Renal cortical epithelial cell (primary cell): ENCODE data around the gene ATP12A. TPM values are rescaled to one million over a fixed set of nuclear protein-coding genes. Genes with fewer than 3 reads are reported as not detected.
A peak's percentile ranks its signal among the peaks of the same experiment; 100 is the strongest.

Experiments used
- DNase-seq: peaks from one replicate; pipeline ENCODE4 v3.0.0-alpha.2; 2011; ENCODE audit warnings: low read depth
- total RNA-seq: library from RNA; depleted of rRNA; stranded (reverse); fragments of >200 nt; gene quantifications from 2 replicates; pipeline ENCODE4 v1.2.3, GENCODE V29; 2014

ATP12A gene
- total RNA-seq, 1 donor from 2014 or later: not detected

DNA sequence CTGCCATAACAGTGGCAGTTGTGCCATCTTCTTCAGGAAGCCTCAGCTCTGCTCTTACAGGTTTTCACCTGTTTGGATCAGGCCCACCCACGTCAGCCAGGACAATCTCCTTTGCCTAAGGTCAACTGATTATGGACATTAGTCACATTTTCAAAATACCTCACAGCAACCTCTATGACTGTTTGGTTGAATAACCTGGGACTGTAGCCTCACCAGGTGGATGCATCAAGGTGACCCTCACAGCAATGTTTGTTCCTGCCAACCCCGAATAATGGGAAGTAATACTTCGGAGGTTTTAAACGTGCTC, 17.2 kb upstream of the ATP12A start:
- no peak for DNase-seq

DNA sequence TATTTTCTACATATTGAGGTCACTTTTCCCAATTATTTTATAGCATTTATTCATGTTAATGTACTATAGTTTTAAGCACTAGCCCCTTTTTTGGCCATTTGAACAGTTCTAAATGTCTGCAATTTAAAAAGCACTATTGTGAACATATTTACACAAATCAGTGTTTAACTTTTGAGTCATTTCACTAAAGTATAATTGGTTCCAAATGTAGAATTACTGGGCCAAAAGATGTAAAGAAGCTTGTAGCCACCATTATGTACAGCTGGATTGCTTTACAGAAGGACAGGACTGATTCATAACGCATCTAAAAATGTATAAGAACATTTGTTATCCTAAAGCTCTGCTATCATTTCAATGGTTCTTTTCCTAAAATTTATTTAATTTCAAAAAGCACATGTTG, 16.6 kb upstream of the ATP12A start:
- no peak for DNase-seq

DNA sequence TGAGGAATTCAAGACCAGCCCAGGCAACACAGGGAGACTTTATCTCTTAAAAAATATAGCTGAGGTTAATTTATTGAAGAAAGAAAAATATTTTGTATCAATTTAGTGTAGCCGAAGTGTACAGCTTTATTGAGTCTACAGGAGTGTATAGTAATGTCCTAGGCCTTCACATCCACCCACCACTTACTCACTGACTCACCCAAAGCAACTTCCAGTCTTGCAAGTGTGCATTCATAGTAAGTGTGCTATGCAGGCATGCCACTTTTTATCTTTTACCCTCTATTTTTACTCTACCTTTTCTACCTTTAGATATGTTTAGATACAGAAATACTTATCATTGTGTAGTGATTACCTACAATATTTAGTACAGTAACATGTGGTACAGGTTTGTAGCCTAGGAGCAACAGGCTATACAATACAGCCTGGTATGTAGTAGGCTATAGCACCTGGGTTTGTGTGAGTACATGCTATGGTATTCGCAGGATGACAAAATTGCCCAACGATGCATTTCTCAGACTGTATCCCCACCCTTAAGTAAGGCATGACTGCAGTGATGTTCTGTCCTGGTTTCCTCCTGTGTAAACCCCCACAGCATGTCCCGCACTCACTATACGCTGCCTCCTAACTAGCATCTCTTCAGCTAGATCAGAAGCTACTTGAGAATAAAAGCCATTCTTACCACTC, 15.3 kb upstream of the ATP12A start:
- peak; percentile 49 for DNase-seq

DNA sequence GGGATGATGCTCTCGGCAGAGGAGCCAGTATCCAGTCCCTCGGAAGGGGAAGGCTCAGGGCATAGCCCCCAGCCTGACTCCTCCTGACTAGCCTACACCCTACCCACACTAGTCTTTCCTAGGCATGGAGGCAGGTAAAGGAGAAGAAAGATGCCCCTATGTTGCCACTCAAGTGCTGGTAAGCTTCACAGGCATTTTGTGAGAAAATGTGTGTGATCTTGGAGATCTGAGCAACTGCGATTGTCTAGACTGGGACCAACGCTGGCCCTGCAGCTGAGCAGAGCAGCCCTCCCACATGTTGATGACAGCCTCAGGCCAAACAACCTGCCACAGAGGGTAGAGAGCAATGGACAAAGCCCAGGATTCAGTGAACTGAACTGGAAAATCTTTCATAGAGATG, 11.7 kb upstream of the ATP12A start:
- DNase-seq: no peak

DNA sequence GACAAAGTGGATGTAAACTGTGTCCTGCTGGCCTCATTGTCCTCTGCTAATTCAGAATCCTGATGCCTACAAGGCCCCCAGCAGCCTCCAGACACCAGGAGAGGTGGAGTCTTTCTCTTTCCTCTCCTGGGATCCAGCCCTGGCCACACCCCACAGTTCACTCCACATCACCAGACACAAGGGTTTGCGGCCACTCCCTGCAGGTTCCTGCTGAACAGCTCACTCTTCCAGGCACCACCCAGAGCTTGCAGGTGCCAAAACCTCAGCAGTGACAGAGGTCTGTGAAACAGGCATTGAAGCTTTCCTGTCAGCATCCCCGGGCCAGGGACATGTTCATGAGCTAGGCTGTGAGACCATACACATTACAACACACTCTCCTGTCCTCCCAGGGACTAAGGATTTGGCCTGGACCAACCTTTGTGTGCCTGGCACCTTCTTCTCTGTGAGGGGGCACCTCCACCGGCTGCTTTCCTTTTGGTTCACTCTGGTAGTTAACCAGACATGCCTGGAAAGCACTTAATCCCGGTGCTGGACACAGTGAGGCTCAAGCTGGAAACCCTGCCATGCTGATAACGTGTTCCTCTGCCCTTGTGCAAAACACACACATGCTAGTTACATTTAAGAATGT, 11.1 kb upstream of the ATP12A start:
- peak; percentile 20 for DNase-seq

DNA sequence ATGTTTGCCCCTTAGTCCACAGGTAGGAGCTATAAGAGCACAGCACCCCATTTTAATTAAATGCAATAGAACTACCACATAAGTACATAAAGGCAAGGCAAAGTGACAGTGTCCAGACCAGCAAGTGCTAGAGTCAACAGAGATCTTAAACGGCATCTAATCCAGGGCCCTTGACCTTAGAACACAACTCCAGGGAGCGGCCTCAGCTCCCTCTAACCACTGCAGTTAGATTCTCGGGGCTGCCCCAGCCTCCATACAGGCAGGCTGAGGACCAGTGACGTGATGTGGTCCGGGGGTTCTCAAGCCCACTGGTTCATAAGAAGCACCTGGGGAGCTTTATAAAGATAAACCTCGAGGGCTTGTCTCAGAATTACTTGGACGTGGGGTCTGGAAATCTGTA, 10.0 kb upstream of the ATP12A start:
- no peak for DNase-seq

DNA sequence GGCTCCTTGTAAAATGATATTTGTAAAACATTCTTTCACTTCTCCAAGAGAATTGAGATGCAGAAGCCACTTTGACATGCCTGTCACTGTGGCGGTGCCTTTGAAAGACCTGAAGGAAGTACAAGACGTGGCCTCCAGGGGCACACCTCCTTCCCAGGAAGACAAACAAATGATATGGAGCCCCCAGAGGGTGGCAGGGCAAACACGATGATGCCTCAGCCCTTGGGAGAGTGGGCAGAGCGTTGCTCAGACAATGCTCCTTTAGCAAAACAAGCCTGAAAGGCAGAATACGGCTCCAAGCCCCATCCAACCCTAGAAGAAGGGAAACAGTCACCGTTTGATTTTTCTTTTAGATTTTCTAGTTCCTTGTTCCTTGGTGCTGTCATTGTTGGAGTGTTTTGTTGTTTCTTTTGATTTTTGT, 9.2 kb upstream of the ATP12A start:
- peak; percentile 21 for DNase-seq

DNA sequence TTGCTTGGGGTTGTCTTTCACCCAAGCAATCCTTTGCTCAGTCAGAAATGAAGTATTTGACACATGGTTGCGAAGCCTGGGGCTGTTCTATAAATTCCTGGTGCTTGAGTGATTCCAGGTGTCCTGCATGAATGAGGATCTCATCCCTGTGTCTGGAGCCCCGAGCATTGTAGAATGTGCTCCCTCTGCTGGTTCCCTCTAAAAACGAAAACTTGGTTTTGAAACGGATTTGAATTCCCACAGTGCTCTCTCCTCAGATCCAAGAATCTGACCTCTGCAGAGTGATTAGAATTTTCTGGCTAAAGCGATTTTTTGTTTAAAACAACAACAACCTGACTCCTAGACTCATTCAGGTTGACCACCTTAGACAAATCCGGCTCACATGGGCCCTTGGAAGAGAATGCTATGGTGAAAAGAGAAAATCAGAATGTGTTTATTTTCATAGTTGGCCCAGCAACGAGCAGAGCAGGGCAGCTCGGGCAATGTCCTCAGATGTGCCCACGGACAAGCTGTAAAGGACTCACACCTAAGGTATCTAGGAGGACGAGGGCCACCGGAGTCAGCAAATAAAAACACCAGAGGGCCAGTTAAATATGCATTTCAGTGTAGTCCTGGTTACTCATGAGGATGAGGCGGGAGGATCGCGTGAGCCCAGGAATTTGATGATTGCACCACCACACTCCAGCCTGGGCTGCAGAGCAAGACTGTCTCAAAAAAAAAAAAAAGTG, 8.7 kb upstream of the ATP12A start:
- peak; percentile 91 for DNase-seq

DNA sequence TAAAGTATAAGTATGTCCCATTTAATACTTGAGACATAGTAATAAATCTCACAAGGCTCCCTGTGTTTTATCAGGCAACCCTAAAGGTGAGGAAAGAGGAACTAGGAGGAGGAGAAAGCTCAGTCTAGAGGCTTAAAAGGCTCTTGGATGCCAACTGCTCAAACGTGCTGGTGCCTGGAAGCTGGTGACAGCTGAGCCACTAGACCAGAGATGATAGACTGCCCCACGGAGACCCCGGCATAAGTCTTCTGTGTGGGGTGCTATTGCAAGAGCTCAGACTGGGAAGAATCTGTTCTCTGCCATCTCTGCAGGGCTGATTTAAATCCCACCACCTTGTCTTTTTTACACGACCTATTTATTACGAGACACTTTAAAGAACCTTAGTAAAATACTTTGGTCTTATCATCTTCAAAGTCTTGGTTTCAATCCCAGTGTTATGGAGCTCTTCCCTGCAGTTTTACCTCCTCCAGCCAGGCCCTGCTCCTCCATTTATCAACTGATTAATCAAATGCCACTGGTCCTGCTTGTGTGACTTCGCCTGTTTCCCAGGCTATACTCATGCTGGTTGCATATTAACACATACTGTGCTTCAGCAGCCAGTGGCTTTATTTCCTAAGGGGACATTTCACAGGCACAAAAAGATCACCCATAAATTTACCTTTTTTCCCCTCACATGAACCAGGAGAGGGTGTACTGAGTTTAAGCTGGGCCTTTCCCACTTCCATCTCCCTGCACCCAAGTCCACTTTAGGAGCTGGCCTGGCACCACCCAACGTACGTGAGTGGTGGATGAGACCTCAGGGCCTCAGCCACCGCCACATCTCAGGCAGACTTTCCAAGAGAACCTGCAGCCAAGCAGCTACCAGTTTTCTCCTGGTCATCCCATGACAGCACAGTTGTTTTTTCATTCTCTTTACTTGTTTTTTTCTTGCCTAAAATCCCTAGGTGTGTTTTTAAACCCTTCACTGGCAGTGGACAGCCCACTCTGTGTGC, 7.8 kb upstream of the ATP12A start:
- peak; percentile 70 for DNase-seq

DNA sequence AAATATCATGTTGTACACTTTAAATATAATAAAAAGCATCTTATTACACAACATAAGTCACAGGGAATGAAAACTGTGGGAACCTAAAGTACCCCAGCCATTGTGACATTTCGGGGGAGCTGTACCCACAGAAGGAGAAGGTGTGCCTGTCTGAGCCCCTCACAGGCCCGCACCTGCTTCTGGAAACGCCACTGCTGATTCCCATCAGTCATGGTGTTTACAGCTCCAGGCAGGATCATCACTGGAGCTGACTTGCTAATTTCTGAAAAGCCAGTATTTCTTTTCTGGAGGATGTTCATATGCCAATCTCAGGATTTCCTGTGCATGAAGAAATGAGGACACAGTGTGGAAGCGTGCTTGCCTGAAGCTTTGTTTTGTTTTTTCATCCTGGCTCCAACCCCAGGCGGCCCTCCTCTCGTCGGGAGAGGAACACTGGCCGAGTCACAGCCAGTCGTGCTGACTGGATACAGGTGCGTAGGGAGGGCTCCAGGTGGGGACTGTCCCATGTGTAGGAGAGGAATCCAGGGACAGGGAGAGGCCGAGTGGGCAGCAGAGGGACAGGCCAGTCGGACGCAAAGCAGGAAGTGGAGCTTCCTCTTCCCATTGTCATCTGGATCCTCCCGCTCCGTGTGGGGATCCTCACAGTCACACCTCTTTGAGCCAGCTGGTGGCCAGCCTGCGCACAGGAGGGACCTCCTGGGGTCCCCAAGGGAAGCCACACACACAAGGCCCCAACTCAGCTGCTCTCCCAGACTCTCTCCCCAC, 4.2 kb upstream of the ATP12A start:
- no peak for DNase-seq

DNA sequence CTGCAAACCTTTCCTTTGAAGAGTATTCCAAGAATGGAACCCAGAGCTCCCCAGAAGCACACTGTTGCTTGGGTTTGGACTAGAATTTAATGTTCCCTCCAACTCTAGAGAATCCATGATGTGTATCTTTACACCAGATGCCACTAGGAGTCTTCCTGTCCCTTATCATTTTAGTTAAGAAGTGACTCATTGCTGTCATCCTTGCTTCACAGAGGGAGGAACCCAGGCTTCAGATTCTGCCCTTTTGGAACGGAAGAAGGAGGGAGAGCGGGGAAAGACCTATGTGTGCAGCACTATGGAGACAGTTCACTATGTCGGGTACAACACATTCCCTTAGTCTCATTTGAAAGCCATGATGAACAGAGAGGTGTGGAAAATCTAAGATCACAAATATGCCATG, 2.1 kb upstream of the ATP12A start:
- DNase-seq: no peak

DNA sequence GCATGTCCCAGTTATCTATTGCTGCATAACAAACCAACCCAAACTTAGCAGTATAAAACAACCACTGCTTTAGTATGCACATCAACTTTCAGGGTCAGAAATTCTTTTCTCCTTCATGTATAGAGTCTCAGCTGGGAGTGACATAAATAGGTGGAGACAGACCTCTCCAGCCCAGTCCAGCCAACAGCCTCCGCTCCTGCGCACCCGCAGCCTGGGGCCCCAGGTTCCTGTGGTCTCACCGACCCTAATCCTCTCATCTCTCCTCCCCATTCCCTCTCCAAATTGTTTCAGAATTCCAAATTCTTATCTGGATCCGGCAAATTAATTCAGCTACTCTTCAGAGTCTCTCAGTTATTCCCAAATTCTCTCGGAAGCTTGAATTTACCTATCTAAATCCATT, 522 bp upstream of the ATP12A start:
- no peak for DNase-seq

DNA sequence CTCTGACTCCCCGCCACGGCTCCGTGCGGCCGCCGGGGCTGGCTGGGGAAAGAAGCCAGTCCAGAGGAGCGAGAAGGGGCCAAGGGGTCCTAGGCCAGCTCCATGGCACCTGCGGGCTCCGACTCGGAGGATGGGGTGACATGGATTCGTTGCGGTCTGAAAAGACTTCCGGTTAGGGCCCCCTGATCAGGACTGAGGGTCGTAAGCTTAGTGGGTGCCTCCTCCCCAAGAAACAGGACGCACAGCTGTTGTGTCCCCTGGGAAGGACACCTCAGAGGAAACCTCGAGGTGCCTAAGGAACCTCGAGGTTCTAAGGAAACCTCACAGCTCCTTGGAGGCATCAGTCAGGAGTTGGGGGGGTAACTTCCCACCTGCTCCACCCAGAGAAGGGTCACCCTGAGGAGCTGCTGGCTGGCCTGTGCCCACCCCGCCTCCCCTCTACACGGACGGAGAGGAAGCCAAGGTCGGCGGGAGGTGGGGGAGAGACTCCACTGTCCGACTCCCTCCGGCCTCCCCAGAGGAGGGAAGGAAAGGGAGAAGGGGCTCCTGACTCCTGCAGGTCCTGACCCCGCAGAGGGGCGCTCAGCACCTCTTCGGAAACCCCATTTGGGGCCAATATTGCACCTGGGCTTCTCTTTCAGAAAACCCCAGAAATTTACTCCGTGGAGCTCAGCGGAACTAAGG, 855 bp downstream of the ATP12A start:
- no peak for DNase-seq

DNA sequence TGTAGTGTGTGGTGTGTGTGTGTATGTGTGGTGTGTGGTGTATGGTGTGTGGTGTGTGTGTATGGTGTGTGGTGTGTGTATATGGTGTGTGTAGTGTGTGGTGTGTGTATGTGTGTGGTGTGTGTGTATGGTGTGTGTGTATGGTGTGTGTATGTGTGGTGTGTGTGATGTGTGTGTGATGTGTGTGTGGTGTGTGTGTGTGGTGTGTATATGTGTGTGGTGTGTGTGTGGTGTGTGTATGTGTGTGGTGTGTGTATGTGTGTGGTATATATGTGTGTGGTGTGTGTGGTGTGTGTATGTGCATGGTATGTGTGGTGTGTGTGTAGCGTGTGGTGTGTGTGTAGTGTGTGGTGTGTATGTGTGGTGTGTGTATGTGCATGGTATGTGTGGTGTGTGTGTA, 1.7 kb downstream of the ATP12A start:
- no peak for DNase-seq

DNA sequence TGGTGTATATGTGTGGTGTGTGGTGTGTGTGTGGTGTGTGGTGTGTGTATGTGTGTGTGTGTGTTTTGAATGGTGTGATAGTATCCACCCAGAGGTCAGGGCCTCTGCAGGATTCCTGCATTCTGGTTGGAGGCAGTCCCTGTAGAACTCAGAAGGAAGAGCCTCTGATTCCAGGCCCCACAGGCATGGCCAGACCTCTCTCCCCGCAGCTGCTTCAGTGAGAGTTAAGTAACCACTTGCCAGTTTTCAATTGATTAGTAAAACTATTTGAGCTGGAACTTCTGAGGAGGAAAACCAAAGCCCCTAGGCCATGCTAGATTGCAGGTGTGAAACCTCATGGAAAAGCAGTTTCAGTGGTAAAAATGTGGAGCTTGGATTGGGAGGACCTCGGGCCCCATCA, 2.1 kb downstream of the ATP12A start:
- no peak for DNase-seq

DNA sequence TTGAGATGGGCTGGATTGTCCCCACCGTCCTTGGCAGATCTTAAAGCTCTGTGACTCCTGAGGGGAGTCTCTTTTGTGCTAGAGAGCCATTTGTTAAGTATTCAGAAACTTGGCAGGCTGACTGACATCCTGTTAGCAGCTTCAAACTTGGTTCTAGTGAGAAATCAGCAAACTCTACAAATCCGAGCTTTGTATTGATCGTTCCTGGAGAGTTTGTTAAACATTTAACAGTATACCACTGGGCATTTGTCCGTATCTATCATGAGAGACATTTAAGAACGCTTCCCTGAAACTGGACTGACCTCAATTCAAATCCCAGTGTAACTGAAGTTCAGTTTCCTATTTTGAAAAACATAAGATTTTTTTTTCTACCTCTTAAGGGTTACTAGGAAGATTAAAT, 3.1 kb downstream of the ATP12A start:
- no peak for DNase-seq

DNA sequence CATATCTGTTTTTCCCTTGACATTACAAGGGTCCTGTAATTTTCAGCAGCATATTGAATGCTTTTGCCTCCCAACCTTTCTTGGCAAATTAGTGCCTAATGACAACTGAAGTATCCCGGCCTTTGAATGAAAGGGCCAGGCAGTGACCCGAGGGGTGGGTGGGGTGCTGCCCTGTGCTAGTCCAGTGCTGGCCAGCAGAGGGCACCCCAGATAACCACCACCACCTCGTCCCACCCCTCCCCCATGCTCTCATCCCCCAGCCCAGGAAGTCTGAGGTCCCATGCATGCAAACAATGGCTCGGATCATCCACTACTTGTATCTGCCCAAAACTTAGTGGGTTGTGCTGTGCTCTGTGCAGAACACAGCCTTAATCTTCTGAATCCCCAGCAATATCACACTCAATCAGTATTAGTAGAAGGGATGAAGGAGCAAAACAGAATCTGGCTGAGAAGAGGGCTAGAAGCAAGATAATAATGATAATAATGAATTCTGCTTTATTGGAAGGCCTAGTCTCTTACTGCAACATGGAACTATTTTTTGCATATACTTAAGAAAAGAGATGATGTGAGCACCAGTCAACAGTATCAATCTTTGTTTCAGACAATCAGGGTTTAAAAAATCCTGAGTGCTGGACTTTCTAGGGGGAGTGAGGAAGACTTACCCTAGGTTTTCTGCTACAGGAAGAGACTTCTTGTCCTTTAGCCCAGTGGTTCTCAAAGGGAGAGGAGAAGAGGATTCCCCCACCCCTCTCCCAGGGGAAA, 3.8 kb downstream of the ATP12A start:
- DNase-seq: peak; percentile 18

DNA sequence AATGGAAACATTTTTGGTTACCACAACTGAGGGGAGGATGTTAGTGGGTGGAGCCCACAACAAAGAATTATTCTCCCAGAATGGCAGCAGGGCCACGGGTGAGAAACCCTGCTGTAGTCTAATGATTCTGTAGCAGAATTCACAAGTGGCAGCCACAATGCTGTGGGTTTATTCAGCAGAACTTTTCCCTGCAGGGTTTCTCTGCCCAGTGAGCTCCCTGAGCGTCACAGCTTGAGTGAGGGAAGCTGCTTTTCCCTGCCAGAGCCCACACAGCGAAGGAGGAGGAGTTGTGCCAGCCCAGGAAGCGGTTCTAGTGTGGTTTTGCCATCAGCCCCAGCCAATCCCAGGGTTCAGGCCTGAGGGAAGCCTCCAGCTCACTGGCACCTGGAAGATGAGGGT, 4.4 kb downstream of the ATP12A start:
- DNase-seq: peak; percentile 11

DNA sequence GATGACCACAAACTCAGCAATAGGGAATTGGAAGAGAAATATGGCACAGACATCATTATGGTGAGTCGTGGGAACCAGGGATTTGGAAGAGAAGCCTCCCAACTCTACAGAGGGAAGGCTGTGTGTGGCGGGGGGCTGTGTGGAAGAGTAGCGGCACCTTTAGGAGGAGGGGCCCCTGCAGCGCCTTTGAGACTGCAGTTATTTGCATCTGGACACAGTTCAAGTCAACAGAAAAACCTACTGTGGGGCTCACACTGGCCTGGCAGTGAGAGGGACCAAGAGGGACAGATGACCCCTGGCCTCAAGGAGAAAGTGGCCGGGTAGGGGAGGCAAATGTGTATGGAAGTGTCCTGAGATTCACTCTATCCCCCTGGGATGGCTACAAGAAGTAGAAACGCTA, 5.1 kb downstream of the ATP12A start:
- no peak for DNase-seq

DNA sequence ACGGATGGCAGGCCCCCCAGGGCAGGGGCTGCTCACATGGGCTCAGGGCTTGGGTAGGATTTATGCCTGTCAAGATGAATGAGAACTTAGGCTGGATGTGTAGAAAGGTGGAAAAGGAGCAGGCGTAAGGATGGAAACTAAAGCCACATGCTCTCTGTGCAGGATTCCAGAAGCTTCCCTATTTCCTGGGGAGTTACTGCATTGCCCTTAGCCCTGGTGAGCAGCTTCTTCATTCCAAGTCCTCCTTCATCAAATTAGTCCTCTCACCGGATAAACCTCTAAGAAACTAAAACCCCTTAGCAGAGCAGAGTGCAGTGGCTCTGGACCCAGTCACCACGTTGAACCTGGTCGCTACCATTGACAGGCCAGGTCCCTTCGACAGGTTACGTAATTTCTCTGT, 7.4 kb downstream of the ATP12A start:
- DNase-seq: no peak
